ENCODE results near the gene SNX8. TPM values are rescaled to one million over a fixed set of nuclear protein-coding genes. Genes with fewer than 3 reads are reported as not detected.

The SNX8 gene
- total and polyA plus RNA-seq, 2 of the 8 experiments (the other 6 are each of a cell fraction or from before 2014, with no cell fraction given): 46.2 to 70.8 TPM

DNA sequence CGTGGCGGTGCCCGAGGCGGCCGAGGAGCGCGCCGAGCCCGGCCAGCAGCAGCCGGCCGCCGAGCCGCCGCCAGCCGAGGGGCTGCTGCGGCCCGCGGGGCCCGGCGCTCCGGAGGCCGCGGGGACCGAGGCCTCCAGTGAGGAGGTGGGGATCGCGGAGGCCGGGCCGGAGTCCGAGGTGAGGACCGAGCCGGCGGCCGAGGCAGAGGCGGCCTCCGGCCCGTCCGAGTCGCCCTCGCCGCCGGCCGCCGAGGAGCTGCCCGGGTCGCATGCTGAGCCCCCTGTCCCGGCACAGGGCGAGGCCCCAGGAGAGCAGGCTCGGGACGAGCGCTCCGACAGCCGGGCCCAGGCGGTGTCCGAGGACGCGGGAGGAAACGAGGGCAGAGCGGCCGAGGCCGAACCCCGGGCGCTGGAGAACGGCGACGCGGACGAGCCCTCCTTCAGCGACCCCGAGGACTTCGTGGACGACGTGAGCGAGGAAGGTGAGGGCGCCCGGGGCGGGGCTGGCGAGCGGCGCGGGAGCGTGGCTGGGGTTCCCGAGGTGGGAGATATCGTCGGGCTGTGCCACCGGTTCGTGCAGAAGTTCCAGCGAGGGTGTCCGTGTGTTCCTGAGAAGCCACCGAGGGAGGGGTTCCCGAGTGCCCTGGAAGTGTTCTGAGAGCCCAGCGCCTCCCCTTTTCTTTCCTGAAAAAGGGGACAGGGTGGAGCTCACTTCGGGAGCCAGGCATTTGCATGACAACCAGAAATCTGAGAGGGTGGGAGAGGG lies 40.9 kb upstream of the SNX8 start:
- DNase-seq (ENCODE audit: low read depth in 1 of 2, low spot score in 2 of 2): peak in 1 of 2 experiments; percentile 57
- H2BK15ac ChIP-seq (ENCODE audit: low read length): no peak overlapping the region
- POLR2A ChIA-PET (ENCODE audit: partially characterized antibody): interaction anchor here (0.6 to 3.5 kb wide), 39 partner anchors 11 to 246 kb away, joined by 3 to 69 read pairs (median 5); partner anchors contain the start of genes MAD1L1 and SNX8
- no peaks in the 10 kb centered on the region for H3K27me3 ChIP-seq (replicated peaks in 1 of 4; ENCODE audit: control insufficient read depth in 3 of 4, extremely low read depth in 1 of 4, insufficient read depth in 3 of 4, low read length in 3 of 4)
- H4K8ac ChIP-seq (ENCODE audit: extremely low read depth, insufficient read depth, low read length): peak overlapping the region; percentile 99
- 0% methylated on average over 10 of the region's 92 CpGs; no CpG with 5 or more reads in 1 of the 2 experiments for WGBS, 2 experiments (ENCODE audit: extremely low coverage in 1 of 2, insufficient coverage in 1 of 2, insufficient read length in 1 of 2, insufficient replicate concordance in 2 of 2, low coverage in 1 of 2, low lambda C conversion rate in 2 of 2, missing lambda C conversion rate in 1 of 2)
- H2AFZ ChIP-seq (ENCODE audit: low read length): no peak overlapping the region
- H3K9ac ChIP-seq (replicated peaks in 1 of 4; ENCODE audit: extremely low read depth in 1 of 4, low read depth in 3 of 4, low read length in 3 of 4): peak overlapping the region; percentile 99 to 100 (median 99)
- H3K36me3 ChIP-seq (ENCODE audit: control insufficient read depth in 2 of 4, insufficient read depth in 4 of 4, low read length in 3 of 4): peaks cover 2 to 18% (median 7%) of the 10 kb centered on the region in 4 experiments; a peak in 7 of 8 replicates
- no peak for FAIRE-seq
- H4K20me1 ChIP-seq (replicated peaks in 1 of 2; ENCODE audit: control insufficient read depth in 1 of 2, insufficient read depth in 2 of 2, low read length in 2 of 2): peaks cover 18 to 24% of the 10 kb centered on the region in 2 experiments
- H2BK120ac ChIP-seq (replicated peaks; ENCODE audit: low read depth, low read length): no peak overlapping the region
- peak overlapping the region; percentile 60 to 80 for H3K4me2 ChIP-seq (ENCODE audit: insufficient read depth in 1 of 2, low read depth in 2 of 2, low read length in 2 of 2)
- no peak overlapping the region for H3K4ac ChIP-seq (replicated peaks; ENCODE audit: insufficient read length, low read depth, low read length)
- peak overlapping the region; percentile 93 to 100 (median 96) for H3K4me3 ChIP-seq (ENCODE audit: extremely low read depth in 1 of 4, insufficient read depth in 2 of 4, low read depth in 3 of 4, low read length in 4 of 4)
- H2BK20ac ChIP-seq (ENCODE audit: low read length): no peak overlapping the region
- peaks cover 0 to 1% (median 0%) of the 10 kb centered on the region in 4 experiments; a peak in 4 of 7 replicates for H3K4me1 ChIP-seq (replicated peaks in 1 of 4; ENCODE audit: control insufficient read depth in 3 of 4, insufficient read depth in 4 of 4, low read length in 3 of 4)
- peaks cover 50 to 88% of the 10 kb centered on the region in 2 experiments for H3K79me2 ChIP-seq (ENCODE audit: control insufficient read depth in 1 of 2, insufficient read depth in 2 of 2, low read length in 2 of 2)
- CTCF ChIA-PET (ENCODE audit: partially characterized antibody): interaction anchor here (0.5 to 1.5 kb wide), 11 partner anchors 9 to 1154 kb away, joined by 3 to 4 read pairs (median 3); no protein-coding TSS in a partner anchor
- no peaks in the 10 kb centered on the region for H3K9me3 ChIP-seq (ENCODE audit: insufficient read depth in 2 of 2, low read depth in 1 of 2, low read length in 1 of 2)
- no peak overlapping the region for H3K56ac ChIP-seq (replicated peaks; ENCODE audit: insufficient read length, low read depth, low read length)
- peaks cover 8% of the 10 kb centered on the region; the same call in 1 of the 2 replicates for H3K79me1 ChIP-seq (ENCODE audit: low read depth, low read length)
- H3K18ac ChIP-seq (ENCODE audit: extremely low read depth, low read length): peak overlapping the region; percentile 78
- H4K91ac ChIP-seq (replicated peaks; ENCODE audit: insufficient read length, low read length): no peak overlapping the region
- H3K23ac ChIP-seq (ENCODE audit: insufficient read length): no peak overlapping the region
- peak overlapping the region; percentile 2 for H4K5ac ChIP-seq (ENCODE audit: insufficient read length, low read depth, low read length)
- H2AK5ac ChIP-seq (ENCODE audit: low read depth, low read length): 0 out of 2 replicates have a peak overlapping the region, but pooled peaks have one; percentile 14
- H2BK5ac ChIP-seq (ENCODE audit: low read depth, low read length): peak overlapping the region; percentile 99; the same call in 1 of the 2 replicates
- H2BK12ac ChIP-seq (ENCODE audit: low read depth, low read length): no peak overlapping the region
- H3K23me2 ChIP-seq (ENCODE audit: low read depth, low read length): peaks cover 8% of the 10 kb centered on the region
- H3K14ac ChIP-seq (ENCODE audit: insufficient read length): no peak overlapping the region
- peak overlapping the region; percentile 100 for H3K27ac ChIP-seq (ENCODE audit: low read depth, low read length)
- peak; percentile 36 for TF ChIP-seq TAF7 (optimal IDR thresholded peaks at IDR 0.05; ENCODE audit: borderline replicate concordance, low read depth, low read length)
- TF ChIP-seq KDM4A (IDR thresholded peaks at IDR 0.05; ENCODE audit: low read depth, low read length, severe bottlenecking): peak; percentile 36
- TF ChIP-seq, protein P1, sequence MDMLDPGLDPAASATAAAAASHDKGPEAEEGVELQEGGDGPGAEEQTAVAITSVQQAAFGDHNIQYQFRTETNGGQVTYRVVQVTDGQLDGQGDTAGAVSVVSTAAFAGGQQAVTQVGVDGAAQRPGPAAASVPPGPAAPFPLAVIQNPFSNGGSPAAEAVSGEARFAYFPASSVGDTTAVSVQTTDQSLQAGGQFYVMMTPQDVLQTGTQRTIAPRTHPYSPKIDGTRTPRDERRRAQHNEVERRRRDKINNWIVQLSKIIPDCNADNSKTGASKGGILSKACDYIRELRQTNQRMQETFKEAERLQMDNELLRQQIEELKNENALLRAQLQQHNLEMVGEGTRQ (IDR thresholded peaks at IDR 0.05; ENCODE audit: low read length): peak; percentile 27; the same call in 1 of the 2 replicates
- TF ChIP-seq EZH2 (IDR thresholded peaks at IDR 0.05; ENCODE audit: low read depth, low read length, severe bottlenecking): no peak
- peak in 1 of 2 experiments; percentile 95; a peak in 2 of 4 replicates for TF ChIP-seq HDAC2 (IDR thresholded peaks at IDR 0.05; ENCODE audit: borderline replicate concordance in 1 of 2, low read depth in 2 of 2, low read length in 2 of 2)
- peak; percentile 28; the same call in 1 of the 2 replicates for TF ChIP-seq TBP (IDR thresholded peaks at IDR 0.05; ENCODE audit: low read depth, low read length)
- TF ChIP-seq SP2 (IDR thresholded peaks at IDR 0.05; ENCODE audit: low read length): no peak
- TF ChIP-seq JUN (IDR thresholded peaks at IDR 0.05; ENCODE audit: low read depth, low read length): no peak
